PC-3 (cell line): ENCODE results near the gene C16orf92.

ENCODE experiments used
- CTCF ChIP-seq: fragments of 300-600 bp; sonication (generic); conservative IDR thresholded peaks from 2 replicates; pipeline ENCODE4 v1.5.1; 2017; ENCODE audit warnings: antibody characterized with exemption, low read depth, mild to moderate bottlenecking, low read length
- EZH2 ChIP-seq: fragments of 300-600 bp; sonication (generic); IDR thresholded peaks from one replicate; pipeline ENCODE4 v1.6.1; 2017; ENCODE audit warnings: antibody characterized with exemption, mild to moderate bottlenecking, low read length; ENCODE audit not compliant: unreplicated experiment
- EZH2phosphoT487 ChIP-seq: fragments of 300-600 bp; sonication (generic); IDR thresholded peaks from 2 replicates; pipeline ENCODE4 v1.6.1; 2018; ENCODE audit warnings: mild to moderate bottlenecking, antibody characterized with exemption, low read length, borderline replicate concordance

DNA sequence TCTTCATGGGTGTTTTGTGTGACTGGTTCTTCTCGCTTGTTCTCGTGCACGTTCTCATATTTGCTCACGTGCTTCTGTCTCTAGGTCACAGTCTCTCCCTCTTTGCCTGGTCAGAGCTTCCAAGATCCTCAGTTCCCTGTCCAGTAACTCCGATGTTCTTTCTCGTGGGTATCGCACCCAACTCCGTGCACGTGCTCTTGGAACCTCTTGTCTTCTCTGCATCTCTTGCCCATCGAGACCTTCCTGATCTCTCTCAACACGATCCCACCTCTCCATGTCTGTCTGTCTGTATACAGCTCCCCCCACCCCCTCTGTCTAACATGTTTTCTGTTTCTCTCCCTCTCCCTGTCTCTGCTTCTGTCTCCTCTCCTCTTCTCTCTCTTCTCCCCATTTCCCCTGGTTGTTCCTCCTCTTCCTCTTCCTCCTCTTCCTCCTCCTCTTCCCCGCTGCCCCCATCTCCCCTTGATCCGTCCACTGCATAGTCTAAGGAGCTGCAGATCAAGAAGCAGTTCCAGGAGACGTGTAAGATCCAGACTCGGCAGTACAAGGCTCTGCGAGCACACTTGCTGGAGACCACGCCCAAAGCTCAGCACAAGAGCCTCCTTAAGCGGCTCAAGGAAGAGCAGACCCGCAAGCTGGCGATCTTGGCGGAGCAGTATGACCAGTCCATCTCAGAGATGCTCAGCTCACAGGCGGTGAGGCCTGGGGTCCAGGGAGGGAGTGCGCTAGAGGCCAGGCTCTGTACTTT lies 33.7 kb upstream of the C16orf92 start:
- TF ChIP-seq EZH2 (no peak), CTCF (no peak), EZH2phosphoT487 (no peak)
